Osteocyte (in vitro differentiated cells): Measurements from ENCODE around the gene ZSWIM8. TPM values are rescaled to one million over a fixed set of nuclear protein-coding genes. Genes with fewer than 3 reads are reported as not detected.

Experiments used
- DNase-seq: peaks from one replicate; pipeline ENCODE4 v3.0.0; 2021; ENCODE audit warnings: mixed read lengths; ENCODE audit not compliant: unreplicated experiment; ENCODE audit errors: extremely low spot score
- H3K27ac Mint-ChIP-seq: one replicate; pipeline ENCODE4 v1.8.0; 2021; ENCODE audit warnings: mild to moderate bottlenecking, mixed read lengths; ENCODE audit not compliant: unreplicated experiment
- H3K27me3 Mint-ChIP-seq: one replicate; pipeline ENCODE4 v1.8.0; 2021; ENCODE audit warnings: mixed read lengths; ENCODE audit not compliant: unreplicated experiment
- H3K36me3 Mint-ChIP-seq: one replicate; pipeline ENCODE4 v1.8.0; 2021; ENCODE audit warnings: mixed read lengths; ENCODE audit not compliant: unreplicated experiment
- H3K4me1 Mint-ChIP-seq: one replicate; pipeline ENCODE4 v1.8.0; 2021; ENCODE audit warnings: mixed read lengths; ENCODE audit not compliant: unreplicated experiment
- H3K4me3 Mint-ChIP-seq: one replicate; pipeline ENCODE4 v1.8.0; 2021; ENCODE audit warnings: mild to moderate bottlenecking, moderate library complexity, mixed read lengths; ENCODE audit not compliant: unreplicated experiment
- H3K9me3 Mint-ChIP-seq: one replicate; pipeline ENCODE4 v1.8.0; 2021; ENCODE audit warnings: mixed read lengths; ENCODE audit not compliant: unreplicated experiment
- total RNA-seq: library from RNA; stranded (reverse); gene quantifications from 2 replicates; pipeline ENCODE4 v1.2.1, GENCODE V29; 2021
- TF ChIP-seq, protein P1 (sequence below): fragments of 200-600 bp; sonication (generic); IDR thresholded peaks from 2 replicates; pipeline ENCODE4 v1.5.0; 2021; ENCODE audit warnings: antibody characterized with exemption, mild to moderate bottlenecking, moderate library complexity

Gene ZSWIM8
- total RNA-seq, 1 donor from 2014 or later, result 186 TPM

DNA sequence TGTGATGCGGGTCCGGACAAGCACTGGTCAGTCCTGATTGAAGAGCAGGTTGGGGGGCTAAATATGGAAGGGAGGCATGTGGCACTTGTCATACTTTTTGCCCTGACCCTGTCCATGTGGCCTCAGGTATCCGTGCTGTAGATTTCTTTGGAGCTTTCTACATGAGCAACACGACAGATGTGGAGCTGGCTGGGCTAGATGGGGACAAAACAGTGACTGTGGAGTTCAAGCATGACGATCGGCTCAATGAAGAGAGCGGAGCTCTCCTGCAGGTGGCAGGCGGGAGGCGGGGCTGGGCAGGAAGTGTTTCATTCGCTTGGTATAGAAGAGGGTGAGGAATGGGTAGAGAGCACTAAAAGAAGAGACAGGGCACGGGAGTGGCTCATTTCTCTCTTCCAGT is 16.5 kb upstream of the ZSWIM8 start:
- Mint-ChIP-seq H3K36me3 (peaks cover 43% of the 10 kb centered on the region), H3K27ac (no peak overlapping the region), H3K4me1 (peaks cover 15% of the 10 kb centered on the region), H3K27me3 (no peaks in the 10 kb centered on the region), H3K9me3 (no peaks in the 10 kb centered on the region), H3K4me3 (no peak overlapping the region)
- TF ChIP-seq, protein P1, sequence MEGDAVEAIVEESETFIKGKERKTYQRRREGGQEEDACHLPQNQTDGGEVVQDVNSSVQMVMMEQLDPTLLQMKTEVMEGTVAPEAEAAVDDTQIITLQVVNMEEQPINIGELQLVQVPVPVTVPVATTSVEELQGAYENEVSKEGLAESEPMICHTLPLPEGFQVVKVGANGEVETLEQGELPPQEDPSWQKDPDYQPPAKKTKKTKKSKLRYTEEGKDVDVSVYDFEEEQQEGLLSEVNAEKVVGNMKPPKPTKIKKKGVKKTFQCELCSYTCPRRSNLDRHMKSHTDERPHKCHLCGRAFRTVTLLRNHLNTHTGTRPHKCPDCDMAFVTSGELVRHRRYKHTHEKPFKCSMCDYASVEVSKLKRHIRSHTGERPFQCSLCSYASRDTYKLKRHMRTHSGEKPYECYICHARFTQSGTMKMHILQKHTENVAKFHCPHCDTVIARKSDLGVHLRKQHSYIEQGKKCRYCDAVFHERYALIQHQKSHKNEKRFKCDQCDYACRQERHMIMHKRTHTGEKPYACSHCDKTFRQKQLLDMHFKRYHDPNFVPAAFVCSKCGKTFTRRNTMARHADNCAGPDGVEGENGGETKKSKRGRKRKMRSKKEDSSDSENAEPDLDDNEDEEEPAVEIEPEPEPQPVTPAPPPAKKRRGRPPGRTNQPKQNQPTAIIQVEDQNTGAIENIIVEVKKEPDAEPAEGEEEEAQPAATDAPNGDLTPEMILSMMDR, result no peak
- no peak for DNase-seq

DNA sequence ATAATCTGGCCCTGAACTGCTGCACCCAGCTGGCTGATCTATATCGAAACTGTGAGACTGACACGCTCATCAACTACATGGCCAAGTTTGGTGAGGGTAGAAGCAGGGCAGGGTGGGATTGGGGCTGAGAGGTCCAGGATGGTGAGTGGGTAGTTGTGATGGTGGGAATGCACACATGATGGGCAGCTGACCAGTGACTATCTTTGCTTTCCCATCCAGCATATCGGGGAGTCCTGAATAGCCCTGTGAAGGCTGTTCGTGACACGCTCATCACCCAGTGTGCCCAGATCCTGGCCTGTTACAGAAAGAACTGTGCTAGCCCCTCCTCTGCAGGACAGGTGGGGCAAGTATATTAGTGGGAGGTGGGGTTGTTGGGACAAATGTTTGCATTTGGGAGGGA is 16.0 kb upstream of the ZSWIM8 start:
- Mint-ChIP-seq H3K36me3 (peaks cover 41% of the 10 kb centered on the region), H3K27ac (peak overlapping the region; percentile 6), H3K9me3 (no peaks in the 10 kb centered on the region), H3K4me3 (no peak overlapping the region), H3K27me3 (no peaks in the 10 kb centered on the region), H3K4me1 (peaks cover 20% of the 10 kb centered on the region)
- DNase-seq, result no peak
- TF ChIP-seq, protein P1, result no peak

DNA sequence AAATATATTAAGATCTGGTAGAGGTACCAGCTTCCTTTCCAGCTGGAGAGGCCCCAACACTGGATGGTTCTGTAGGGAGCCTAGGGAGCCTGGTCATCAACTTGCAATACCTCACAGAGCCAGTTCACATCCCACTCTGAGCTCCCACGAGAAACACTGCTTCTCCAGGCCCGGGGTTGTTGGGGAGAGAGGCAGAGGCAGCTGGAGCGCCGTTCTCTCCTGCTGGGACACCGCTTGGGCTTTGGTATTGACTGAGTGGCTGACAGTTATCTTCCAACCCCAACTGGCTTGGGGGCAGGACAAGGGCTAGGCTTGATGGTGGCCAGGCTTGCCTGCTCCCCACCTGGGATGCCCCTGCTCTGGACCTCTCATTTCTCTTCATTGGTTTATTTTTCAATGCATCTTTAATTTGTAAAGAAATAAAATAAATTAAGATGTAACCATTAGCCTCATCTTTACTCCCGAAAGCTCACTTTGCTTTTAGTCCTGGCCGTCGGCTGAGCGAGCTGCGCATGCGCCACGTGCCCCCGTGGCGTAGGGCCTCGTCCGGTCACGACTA is 13.6 kb upstream of the ZSWIM8 start:
- H3K36me3 Mint-ChIP-seq, result peaks cover 31% of the 10 kb centered on the region
- peaks cover 35% of the 10 kb centered on the region for H3K4me1 Mint-ChIP-seq
- TF ChIP-seq, protein P1, result no peak
- H3K27ac Mint-ChIP-seq, result peak overlapping the region; percentile 94
- no peak for DNase-seq
- H3K9me3 Mint-ChIP-seq, result no peaks in the 10 kb centered on the region
- H3K4me3 Mint-ChIP-seq, result peak overlapping the region; percentile 90
- no peaks in the 10 kb centered on the region for H3K27me3 Mint-ChIP-seq

DNA sequence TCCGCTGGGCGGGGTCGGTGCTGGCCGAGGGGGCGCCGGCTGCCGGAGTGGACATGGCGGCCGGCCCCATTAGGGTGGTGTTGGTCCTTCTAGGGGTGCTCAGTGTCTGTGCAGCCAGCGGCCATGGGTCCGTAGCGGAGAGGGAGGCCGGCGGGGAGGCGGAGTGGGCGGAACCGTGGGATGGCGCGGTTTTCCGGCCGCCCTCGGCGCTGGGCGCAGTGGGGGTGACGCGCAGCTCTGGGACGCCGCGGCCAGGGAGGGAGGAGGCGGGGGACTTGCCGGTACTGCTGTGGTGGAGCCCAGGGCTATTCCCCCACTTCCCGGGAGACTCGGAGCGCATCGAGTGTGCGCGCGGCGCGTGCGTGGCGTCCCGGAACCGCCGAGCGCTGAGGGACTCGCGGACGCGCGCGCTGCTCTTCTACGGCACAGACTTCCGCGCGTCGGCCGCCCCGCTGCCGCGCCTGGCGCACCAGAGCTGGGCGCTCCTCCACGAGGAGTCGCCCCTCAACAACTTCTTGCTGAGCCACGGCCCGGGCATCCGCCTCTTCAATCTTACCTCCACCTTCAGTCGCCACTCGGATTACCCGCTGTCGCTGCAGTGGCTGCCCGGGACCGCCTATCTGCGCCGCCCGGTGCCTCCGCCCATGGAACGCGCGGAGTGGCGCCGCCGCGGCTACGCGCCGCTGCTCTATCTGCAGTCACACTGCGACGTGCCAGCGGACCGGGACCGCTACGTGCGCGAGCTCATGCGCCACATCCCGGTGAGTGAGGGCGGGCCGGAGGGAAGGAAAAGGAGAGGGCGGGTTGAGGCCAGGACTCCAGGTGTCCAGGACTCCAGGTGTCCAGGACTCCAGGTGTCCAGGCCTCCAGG is 12.9 kb upstream of the ZSWIM8 start:
- peak; percentile 96 for DNase-seq
- Mint-ChIP-seq H3K4me3 (peak overlapping the region; percentile 90), H3K27me3 (no peaks in the 10 kb centered on the region), H3K36me3 (peaks cover 31% of the 10 kb centered on the region), H3K4me1 (peaks cover 35% of the 10 kb centered on the region), H3K9me3 (no peaks in the 10 kb centered on the region), H3K27ac (peak overlapping the region; percentile 94)
- TF ChIP-seq, protein P1, result peak; percentile 23

DNA sequence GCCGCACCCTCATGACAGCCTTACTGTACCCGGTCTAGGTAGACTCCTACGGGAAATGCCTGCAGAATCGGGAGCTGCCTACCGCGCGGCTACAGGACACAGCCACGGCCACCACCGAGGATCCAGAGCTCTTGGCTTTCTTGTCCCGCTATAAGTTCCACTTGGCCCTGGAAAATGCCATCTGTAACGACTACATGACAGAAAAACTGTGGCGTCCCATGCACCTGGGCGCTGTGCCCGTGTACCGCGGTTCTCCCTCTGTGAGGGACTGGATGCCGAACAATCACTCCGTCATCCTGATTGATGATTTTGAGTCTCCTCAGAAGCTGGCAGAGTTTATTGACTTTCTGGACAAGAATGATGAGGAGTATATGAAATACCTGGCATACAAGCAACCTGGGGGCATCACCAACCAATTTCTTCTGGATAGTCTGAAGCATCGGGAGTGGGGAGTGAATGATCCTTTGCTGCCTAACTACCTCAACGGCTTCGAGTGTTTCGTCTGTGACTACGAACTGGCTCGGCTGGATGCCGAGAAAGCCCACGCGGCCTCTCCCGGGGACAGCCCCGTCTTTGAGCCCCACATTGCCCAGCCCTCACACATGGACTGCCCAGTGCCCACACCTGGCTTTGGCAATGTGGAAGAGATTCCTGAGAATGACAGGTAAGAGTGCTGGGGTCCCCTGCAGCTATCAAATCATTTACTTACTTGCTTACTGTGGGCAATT is 12.1 kb upstream of the ZSWIM8 start:
- peak overlapping the region; percentile 90 for H3K4me3 Mint-ChIP-seq
- peak overlapping the region; percentile 94 for H3K27ac Mint-ChIP-seq
- no peaks in the 10 kb centered on the region for H3K27me3 Mint-ChIP-seq

More for the DNA sequence above, 12.1 kb upstream of the ZSWIM8 start:
- TF ChIP-seq, protein P1, result no peak
- Mint-ChIP-seq H3K4me1 (peaks cover 35% of the 10 kb centered on the region), H3K9me3 (no peaks in the 10 kb centered on the region), H3K36me3 (peaks cover 31% of the 10 kb centered on the region)
- DNase-seq, result no peak
